ENCODE measurements around the gene MYBPH. TPM values are rescaled to one million over a fixed set of nuclear protein-coding genes. Genes with fewer than 3 reads are reported as not detected.

The MYBPH gene
- total RNA-seq, 2 experiments from 2014 or later = not detected

GRCh38 chr1:203219934-203220333, 44.3 kb upstream of the MYBPH start:
- H4K20me1 ChIP-seq (ENCODE audit: insufficient read depth, low read length) = no peaks in the 10 kb centered on the region
- ChIA-PET POLR2A (no interaction called here), CTCF (ENCODE audit: unreplicated experiment) (no interaction called here)
- H3K4me2 ChIP-seq (ENCODE audit: low read length) = no peak overlapping the region
- intact Hi-C loops (cut with micrococcal nuclease; ENCODE audit: unreplicated experiment) = no loop called here
- H3K79me2 ChIP-seq (ENCODE audit: insufficient read depth, low read depth, low read length) = no peaks in the 10 kb centered on the region
- no peak overlapping the region for H2AFZ ChIP-seq (ENCODE audit: low read length)
- no peaks in the 10 kb centered on the region for H3K9me2 ChIP-seq (ENCODE audit: insufficient read depth, low read length)
- no peak for DNase-seq (ENCODE audit: low spot score)
- H3K36me3 ChIP-seq (ENCODE audit: insufficient read depth, low read length) = no peaks in the 10 kb centered on the region
- no peak overlapping the region for H3K4me3 ChIP-seq (ENCODE audit: low read depth, low read length, poor library complexity, severe bottlenecking)
- no TSS peak for BruUV-seq (replicated peaks)
- no peak overlapping the region for H3K27ac ChIP-seq (ENCODE audit: low read depth, low read length, poor library complexity, severe bottlenecking)
- no peaks in the 10 kb centered on the region for H3K4me1 ChIP-seq (ENCODE audit: insufficient read depth, low read length, poor library complexity, severe bottlenecking)
- TF ChIP-seq EZH2phosphoT487 (IDR thresholded peaks at IDR 0.05; ENCODE audit: borderline replicate concordance, low read depth, low read length) (no peak), CTCF (conservative IDR thresholded peaks at IDR 0.05; ENCODE audit: low read length) (no peak)
- no peaks in the 10 kb centered on the region for H3K9me3 ChIP-seq (ENCODE audit: low read length)

- no TSS peak for BruUV-seq (replicated peaks)
- POLR2A ChIA-PET = no interaction called here
- intact Hi-C loops (cut with micrococcal nuclease; ENCODE audit: unreplicated experiment) = no loop called here
These were observed 43.5 kb upstream of the MYBPH start for GRCh38 chr1:203219171-203219570.

More at GRCh38 chr1:203219171-203219570, 43.5 kb upstream of the MYBPH start:
- Histone ChIP-seq H3K9me3 (ENCODE audit: low read length) (no peaks in the 10 kb centered on the region), H2AFZ (ENCODE audit: low read length) (no peak overlapping the region), H3K36me3 (ENCODE audit: insufficient read depth, low read length) (no peaks in the 10 kb centered on the region), H3K9me2 (ENCODE audit: insufficient read depth, low read length) (no peaks in the 10 kb centered on the region), H3K4me2 (ENCODE audit: low read length) (no peak overlapping the region), H4K20me1 (ENCODE audit: insufficient read depth, low read length) (no peaks in the 10 kb centered on the region), H3K79me2 (ENCODE audit: insufficient read depth, low read depth, low read length) (no peaks in the 10 kb centered on the region), H3K4me3 (ENCODE audit: low read depth, low read length, poor library complexity, severe bottlenecking) (no peak overlapping the region), H3K4me1 (ENCODE audit: insufficient read depth, low read length, poor library complexity, severe bottlenecking) (no peaks in the 10 kb centered on the region), H3K27ac (ENCODE audit: low read depth, low read length, poor library complexity, severe bottlenecking) (no peak overlapping the region)
- TF ChIP-seq CTCF (conservative IDR thresholded peaks at IDR 0.05; ENCODE audit: low read length) (no peak), EZH2phosphoT487 (IDR thresholded peaks at IDR 0.05; ENCODE audit: borderline replicate concordance, low read depth, low read length) (no peak)
- CTCF ChIA-PET (ENCODE audit: unreplicated experiment) = no interaction called here
- DNase-seq (ENCODE audit: low spot score) = no peak
